HEK293 (cell line): ENCODE data around the gene MIER3.

ENCODE experiments used
- CTCF ChIA-PET: fragments of 350-600 bp; formaldehyde crosslinking; extraction: SDS; loops from one replicate; lab custom pipeline; 2021; ENCODE audit warnings: antibody characterized with exemption; lab: Yijun Ruan, JAX
- POLR2A ChIA-PET: fragments of 300-600 bp; formaldehyde crosslinking; extraction: SDS; loops from one replicate; lab custom pipeline; 2020; ENCODE audit warnings: antibody characterized with exemption, inconsistent platforms; lab: Yijun Ruan, JAX
- H3K27ac ChIP-seq: fragments of 200-500 bp; sonication (Bioruptor generic); 2 replicates; pipeline ENCODE4 v1.5.1; 2014; ENCODE audit warnings: low read depth, low read length, control low read depth, inconsistent platforms; ENCODE audit errors: extremely low read depth
- H3K36me3 ChIP-seq, 2 experiments: fragments of 200-500 bp in 1 of 2; sonication (Bioruptor generic) in 1 of 2; 1 replicate in 1 of 2; 2 replicates in 1 of 2; pipeline ENCODE4 v1.5.1; 2014 to 2017; ENCODE audit warnings: inconsistent platforms in 2 of 2, low read length in 2 of 2; ENCODE audit not compliant: control insufficient read depth in 2 of 2, insufficient read depth in 1 of 2
- H3K4me1 ChIP-seq: fragments of 200-500 bp; sonication (Bioruptor generic); 2 replicates; pipeline ENCODE4 v1.5.1; 2014; ENCODE audit warnings: mild to moderate bottlenecking, low read length, inconsistent platforms; ENCODE audit not compliant: control insufficient read depth, insufficient read depth
- H3K4me3 ChIP-seq: 2 replicates; pipeline ENCODE4 v1.5.1; 2011; ENCODE audit warnings: low read depth, mild to moderate bottlenecking, control low read depth, low read length, moderate library complexity
- H3K9me3 ChIP-seq: fragments of 200-500 bp; sonication (Bioruptor generic); 2 replicates; pipeline ENCODE4 v1.5.1; 2014; ENCODE audit warnings: low read depth, low read length, inconsistent platforms; ENCODE audit not compliant: control insufficient read depth, insufficient read depth
- ATF2 ChIP-seq: fragments of 450-650 bp; formaldehyde crosslinking; IDR thresholded peaks from 2 replicates; pipeline ENCODE4 v1.5.1; 2016; ENCODE audit warnings: missing biosample characterization, missing genetic modification characterization, low read depth
- KLF16 ChIP-seq: fragments of 450-650 bp; formaldehyde crosslinking; IDR thresholded peaks from 2 replicates; pipeline ENCODE4 v1.5.1; 2017; ENCODE audit warnings: missing biosample characterization, missing genetic modification characterization
- PRDM2 ChIP-seq: fragments of 450-650 bp; formaldehyde crosslinking; IDR thresholded peaks from 2 replicates; pipeline ENCODE4 v1.5.1; 2016; ENCODE audit warnings: missing biosample characterization, missing genetic modification characterization, borderline replicate concordance
- SP7 ChIP-seq: fragments of 450-650 bp; formaldehyde crosslinking; IDR thresholded peaks from 2 replicates; pipeline ENCODE4 v1.5.1; 2016; ENCODE audit warnings: missing biosample characterization, missing genetic modification characterization
- TRIM28 ChIP-seq: IDR thresholded peaks from 2 replicates; pipeline ENCODE4 v1.6.1; 2011; ENCODE audit warnings: low read length, control low read depth, borderline replicate concordance
- ZBTB10 ChIP-seq: fragments of 450-650 bp; formaldehyde crosslinking; IDR thresholded peaks from 2 replicates; pipeline ENCODE4 v1.5.1; 2016; ENCODE audit warnings: missing biosample characterization, missing genetic modification characterization
- ZBTB7A ChIP-seq: fragments of 450-650 bp; formaldehyde crosslinking; IDR thresholded peaks from 2 replicates; pipeline ENCODE4 v1.5.1; 2016; ENCODE audit warnings: low read depth, missing biosample characterization, missing genetic modification characterization
- ZNF132 ChIP-seq: fragments of 450-650 bp; formaldehyde crosslinking; IDR thresholded peaks from 2 replicates; pipeline ENCODE4 v1.5.1; 2017; ENCODE audit warnings: missing biosample characterization, missing genetic modification characterization, borderline replicate concordance
- ZNF214 ChIP-seq: fragments of 450-650 bp; formaldehyde crosslinking; IDR thresholded peaks from 2 replicates; pipeline ENCODE4 v1.5.1; 2017; ENCODE audit warnings: missing biosample characterization, mild to moderate bottlenecking, missing genetic modification characterization, borderline replicate concordance
- ZNF501 ChIP-seq: fragments of 450-650 bp; formaldehyde crosslinking; IDR thresholded peaks from 2 replicates; pipeline ENCODE4 v1.5.1; 2016; ENCODE audit warnings: missing biosample characterization, missing genetic modification characterization
- ZNF510 ChIP-seq: fragments of 450-650 bp; formaldehyde crosslinking; IDR thresholded peaks from 2 replicates; pipeline ENCODE4 v1.5.1; 2018; ENCODE audit warnings: mild to moderate bottlenecking, missing genetic modification characterization, missing biosample characterization; ENCODE audit not compliant: insufficient replicate concordance
- ZNF529 ChIP-seq: fragments of 450-650 bp; formaldehyde crosslinking; IDR thresholded peaks from 2 replicates; pipeline ENCODE4 v1.5.1; 2017; ENCODE audit warnings: missing genetic modification characterization, missing biosample characterization; ENCODE audit not compliant: insufficient replicate concordance
- ZNF561 ChIP-seq: fragments of 450-650 bp; IDR thresholded peaks from 2 replicates; pipeline ENCODE4 v1.5.1; 2018; ENCODE audit warnings: missing biosample characterization, missing genetic modification characterization, borderline replicate concordance
- ZNF600 ChIP-seq: fragments of 450-650 bp; formaldehyde crosslinking; IDR thresholded peaks from 2 replicates; pipeline ENCODE4 v1.5.1; 2016; ENCODE audit warnings: missing biosample characterization, missing genetic modification characterization
- ZNF621 ChIP-seq: fragments of 450-650 bp; formaldehyde crosslinking; IDR thresholded peaks from 2 replicates; pipeline ENCODE4 v1.5.1; 2017; ENCODE audit warnings: missing biosample characterization, missing genetic modification characterization
- ZNF677 ChIP-seq: fragments of 450-650 bp; IDR thresholded peaks from 2 replicates; pipeline ENCODE4 v1.5.0; 2018; ENCODE audit warnings: missing biosample characterization, mild to moderate bottlenecking, missing genetic modification characterization, moderate library complexity
- ZNF747 ChIP-seq: fragments of 450-650 bp; formaldehyde crosslinking; IDR thresholded peaks from 2 replicates; pipeline ENCODE4 v1.5.1; 2016; ENCODE audit warnings: missing biosample characterization, missing genetic modification characterization
- ZNF843 ChIP-seq: fragments of 450-650 bp; formaldehyde crosslinking; IDR thresholded peaks from 2 replicates; pipeline ENCODE4 v1.5.1; 2016; ENCODE audit warnings: missing biosample characterization, missing genetic modification characterization
- TF ChIP-seq, protein P1 (sequence below): fragments of 450-650 bp; formaldehyde crosslinking; IDR thresholded peaks from 2 replicates; pipeline ENCODE4 v1.5.1; 2016; ENCODE audit warnings: missing biosample characterization, missing genetic modification characterization
- TF ChIP-seq, protein P2 (sequence below): fragments of 450-650 bp; formaldehyde crosslinking; IDR thresholded peaks from 2 replicates; pipeline ENCODE4 v1.5.1; 2016; ENCODE audit warnings: missing biosample characterization, missing genetic modification characterization

MIER3 gene

DNA sequence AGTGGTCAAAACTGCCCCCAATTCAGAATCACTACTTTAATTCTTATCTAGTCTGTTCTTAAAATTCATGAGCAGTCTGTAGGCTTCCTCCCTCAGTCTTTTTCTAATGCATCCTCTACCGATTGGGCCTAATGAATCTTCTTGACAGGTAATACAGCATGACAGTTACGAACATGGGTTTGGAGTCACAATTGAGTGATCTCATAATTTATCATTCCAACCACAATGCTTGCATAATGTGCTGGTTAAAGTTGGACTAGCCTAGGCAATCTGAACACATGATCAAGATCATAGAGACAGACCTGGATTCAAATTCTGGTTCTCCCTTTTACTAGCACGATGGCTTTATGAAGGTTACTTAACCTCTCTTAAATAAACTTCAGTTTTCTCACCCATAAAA, 75.6 kb downstream of the MIER3 start:
- Histone ChIP-seq H3K36me3 (peaks cover 45 to 75% of the 10 kb centered on the region in 2 experiments), H3K27ac (no peak overlapping the region), H3K4me1 (no peaks in the 10 kb centered on the region), H3K9me3 (no peaks in the 10 kb centered on the region), H3K4me3 (no peak overlapping the region)
- POLR2A ChIA-PET, result no interaction called here
- CTCF ChIA-PET, result no interaction called here
- TF ChIP-seq ZNF561 (tag by site-specific recombination), result no peak
- TF ChIP-seq ZNF132 (tag by site-specific recombination), result no peak
- TF ChIP-seq PRDM2 (tag by site-specific recombination), result no peak
- TF ChIP-seq TRIM28, result no peak
- no peak for TF ChIP-seq ZNF510
- TF ChIP-seq ZBTB10, result no peak
- TF ChIP-seq KLF16 (tag by site-specific recombination), result no peak
- no peak for TF ChIP-seq ZNF747 (tag by site-specific recombination)
- no peak for TF ChIP-seq ATF2 (tag by site-specific recombination)
- TF ChIP-seq, protein P1, sequence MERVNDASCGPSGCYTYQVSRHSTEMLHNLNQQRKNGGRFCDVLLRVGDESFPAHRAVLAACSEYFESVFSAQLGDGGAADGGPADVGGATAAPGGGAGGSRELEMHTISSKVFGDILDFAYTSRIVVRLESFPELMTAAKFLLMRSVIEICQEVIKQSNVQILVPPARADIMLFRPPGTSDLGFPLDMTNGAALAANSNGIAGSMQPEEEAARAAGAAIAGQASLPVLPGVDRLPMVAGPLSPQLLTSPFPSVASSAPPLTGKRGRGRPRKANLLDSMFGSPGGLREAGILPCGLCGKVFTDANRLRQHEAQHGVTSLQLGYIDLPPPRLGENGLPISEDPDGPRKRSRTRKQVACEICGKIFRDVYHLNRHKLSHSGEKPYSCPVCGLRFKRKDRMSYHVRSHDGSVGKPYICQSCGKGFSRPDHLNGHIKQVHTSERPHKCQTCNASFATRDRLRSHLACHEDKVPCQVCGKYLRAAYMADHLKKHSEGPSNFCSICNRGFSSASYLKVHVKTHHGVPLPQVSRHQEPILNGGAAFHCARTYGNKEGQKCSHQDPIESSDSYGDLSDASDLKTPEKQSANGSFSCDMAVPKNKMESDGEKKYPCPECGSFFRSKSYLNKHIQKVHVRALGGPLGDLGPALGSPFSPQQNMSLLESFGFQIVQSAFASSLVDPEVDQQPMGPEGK (tag by site-specific recombination), result no peak
- TF ChIP-seq ZNF501, result no peak
- TF ChIP-seq, protein P2, sequence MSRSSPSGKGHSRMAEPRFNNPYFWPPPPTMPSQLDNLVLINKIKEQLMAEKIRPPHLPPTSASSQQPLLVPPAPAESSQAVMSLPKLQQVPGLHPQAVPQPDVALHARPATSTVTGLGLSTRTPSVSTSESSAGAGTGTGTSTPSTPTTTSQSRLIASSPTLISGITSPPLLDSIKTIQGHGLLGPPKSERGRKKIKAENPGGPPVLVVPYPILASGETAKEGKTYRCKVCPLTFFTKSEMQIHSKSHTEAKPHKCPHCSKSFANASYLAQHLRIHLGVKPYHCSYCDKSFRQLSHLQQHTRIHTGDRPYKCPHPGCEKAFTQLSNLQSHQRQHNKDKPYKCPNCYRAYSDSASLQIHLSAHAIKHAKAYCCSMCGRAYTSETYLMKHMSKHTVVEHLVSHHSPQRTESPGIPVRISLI, result no peak
- TF ChIP-seq ZBTB7A (tag by site-specific recombination), result no peak
- TF ChIP-seq ZNF529, result no peak
- TF ChIP-seq SP7 (tag by site-specific recombination), result no peak
- TF ChIP-seq ZNF677 (tag by site-specific recombination), result no peak
- no peak for TF ChIP-seq ZNF621 (tag by site-specific recombination)
- no peak for TF ChIP-seq ZNF843 (tag by site-specific recombination)
- TF ChIP-seq ZNF214 (tag by site-specific recombination), result no peak
- no peak for TF ChIP-seq ZNF600 (tag by site-specific recombination)
- TF ChIP-seq, all 188 proteins: peak for 0
